ENCODE measurements around the gene CXCL14.

DNA sequence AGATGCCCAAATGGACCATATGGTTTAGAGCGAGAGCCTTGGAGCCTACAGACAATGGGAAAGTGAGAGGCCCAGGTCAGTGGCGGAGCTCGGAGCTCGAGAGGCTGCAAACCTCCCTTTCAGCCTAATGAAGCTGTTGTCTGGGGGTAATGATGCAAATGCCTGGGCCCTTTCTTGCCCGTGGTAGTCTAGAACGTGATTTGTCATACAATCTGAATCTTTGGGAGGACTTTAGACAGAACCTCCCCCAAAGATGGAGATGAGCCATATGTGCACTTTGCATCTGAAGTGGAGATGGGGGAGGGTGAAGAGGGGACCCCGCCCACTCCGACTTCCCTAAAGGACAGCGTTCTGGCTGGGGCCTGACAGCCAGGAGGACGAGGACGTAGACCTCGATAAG is 32.7 kb downstream of the CXCL14 start:
- TF ChIP-seq CTCF (conservative IDR thresholded peaks at IDR 0.05; ENCODE audit: low read depth in 2 of 2) (no peak), POLR2AphosphoS5 (IDR thresholded peaks at IDR 0.05; ENCODE audit: low read depth) (no peak), EZH2 (IDR thresholded peaks at IDR 0.05; ENCODE audit: low read depth, unreplicated experiment) (no peak), JUNB (IDR thresholded peaks at IDR 0.05; ENCODE audit: unreplicated experiment) (no peak), CREB1 (CRISPR knock-in tag; IDR thresholded peaks at IDR 0.05; ENCODE audit: low read depth) (no peak), STAT1 (IDR thresholded peaks at IDR 0.05; ENCODE audit: unreplicated experiment) (no peak), EZH2phosphoT487 (IDR thresholded peaks at IDR 0.05; ENCODE audit: unreplicated experiment) (no peak), ZNF114 (CRISPR knock-in tag; IDR thresholded peaks at IDR 0.05) (no peak), ZNF331 (CRISPR knock-in tag; IDR thresholded peaks at IDR 0.05; ENCODE audit: low read depth) (no peak), ETS1 (IDR thresholded peaks at IDR 0.05) (no peak)
- TF ChIP-seq, protein P1, sequence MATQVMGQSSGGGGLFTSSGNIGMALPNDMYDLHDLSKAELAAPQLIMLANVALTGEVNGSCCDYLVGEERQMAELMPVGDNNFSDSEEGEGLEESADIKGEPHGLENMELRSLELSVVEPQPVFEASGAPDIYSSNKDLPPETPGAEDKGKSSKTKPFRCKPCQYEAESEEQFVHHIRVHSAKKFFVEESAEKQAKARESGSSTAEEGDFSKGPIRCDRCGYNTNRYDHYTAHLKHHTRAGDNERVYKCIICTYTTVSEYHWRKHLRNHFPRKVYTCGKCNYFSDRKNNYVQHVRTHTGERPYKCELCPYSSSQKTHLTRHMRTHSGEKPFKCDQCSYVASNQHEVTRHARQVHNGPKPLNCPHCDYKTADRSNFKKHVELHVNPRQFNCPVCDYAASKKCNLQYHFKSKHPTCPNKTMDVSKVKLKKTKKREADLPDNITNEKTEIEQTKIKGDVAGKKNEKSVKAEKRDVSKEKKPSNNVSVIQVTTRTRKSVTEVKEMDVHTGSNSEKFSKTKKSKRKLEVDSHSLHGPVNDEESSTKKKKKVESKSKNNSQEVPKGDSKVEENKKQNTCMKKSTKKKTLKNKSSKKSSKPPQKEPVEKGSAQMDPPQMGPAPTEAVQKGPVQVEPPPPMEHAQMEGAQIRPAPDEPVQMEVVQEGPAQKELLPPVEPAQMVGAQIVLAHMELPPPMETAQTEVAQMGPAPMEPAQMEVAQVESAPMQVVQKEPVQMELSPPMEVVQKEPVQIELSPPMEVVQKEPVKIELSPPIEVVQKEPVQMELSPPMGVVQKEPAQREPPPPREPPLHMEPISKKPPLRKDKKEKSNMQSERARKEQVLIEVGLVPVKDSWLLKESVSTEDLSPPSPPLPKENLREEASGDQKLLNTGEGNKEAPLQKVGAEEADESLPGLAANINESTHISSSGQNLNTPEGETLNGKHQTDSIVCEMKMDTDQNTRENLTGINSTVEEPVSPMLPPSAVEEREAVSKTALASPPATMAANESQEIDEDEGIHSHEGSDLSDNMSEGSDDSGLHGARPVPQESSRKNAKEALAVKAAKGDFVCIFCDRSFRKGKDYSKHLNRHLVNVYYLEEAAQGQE (IDR thresholded peaks at IDR 0.05; ENCODE audit: unreplicated experiment), result no peak
